ENCODE data around the gene MID2. TPM values are rescaled to one million over a fixed set of nuclear protein-coding genes. Genes with fewer than 3 reads are reported as not detected.
"Not testable (repeated sequence)": the region's sequence is repeated elsewhere in the genome, so short reads cannot be mapped to it uniquely, and the experiment has no call there.

The MID2 gene
- total and polyA plus RNA-seq, 5 experiments from 2014 or later = 5.8 to 20.5 (median 12.3) TPM

DNA sequence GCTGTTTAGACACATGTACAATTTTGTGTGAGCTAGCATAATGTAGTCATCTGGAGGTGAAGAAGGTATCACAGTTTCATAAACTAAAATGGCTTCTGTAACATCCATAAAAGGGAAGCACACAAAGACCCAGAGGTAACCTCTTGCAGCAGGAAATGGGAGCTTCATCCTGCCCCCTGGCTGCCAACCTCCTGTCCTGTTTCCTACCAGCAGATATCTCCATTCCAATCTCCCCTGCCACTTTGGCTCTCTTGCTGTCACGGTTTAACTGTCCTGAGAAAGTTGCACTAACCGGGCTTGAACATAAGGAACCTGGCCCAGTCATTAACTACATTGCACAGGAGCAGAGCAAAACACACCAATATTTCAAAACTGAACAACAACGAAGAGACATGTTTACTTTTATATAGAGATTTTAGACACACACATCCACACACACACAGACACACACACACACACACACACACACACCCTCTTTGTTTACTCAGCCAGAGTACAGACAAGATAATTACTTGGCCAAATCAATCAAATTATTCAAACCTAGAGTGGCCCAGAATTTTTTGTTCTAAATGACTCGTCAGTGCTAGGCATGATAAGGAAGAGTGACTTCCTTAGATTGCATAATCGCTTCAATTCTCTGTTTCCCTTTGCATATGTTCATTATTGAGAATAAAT is 24.2 kb downstream of the MID2 start:
- no peak overlapping the region for H3K27ac Mint-ChIP-seq
- H3K36me3 Mint-ChIP-seq = peaks cover 0 to 24% (median 12%) of the 10 kb centered on the region in 3 donors
- H3K4me1 Mint-ChIP-seq = peaks cover 3 to 9% (median 6%) of the 10 kb centered on the region in 4 donors
- no peak for ATAC-seq
- no peaks in the 10 kb centered on the region for H3K9me3 Mint-ChIP-seq
- POLR2A ChIA-PET = no interaction called here
- H3K27me3 Mint-ChIP-seq = no peaks in the 10 kb centered on the region
- H3K4me3 Mint-ChIP-seq = no peak overlapping the region
- DNase-seq = no peak

DNA sequence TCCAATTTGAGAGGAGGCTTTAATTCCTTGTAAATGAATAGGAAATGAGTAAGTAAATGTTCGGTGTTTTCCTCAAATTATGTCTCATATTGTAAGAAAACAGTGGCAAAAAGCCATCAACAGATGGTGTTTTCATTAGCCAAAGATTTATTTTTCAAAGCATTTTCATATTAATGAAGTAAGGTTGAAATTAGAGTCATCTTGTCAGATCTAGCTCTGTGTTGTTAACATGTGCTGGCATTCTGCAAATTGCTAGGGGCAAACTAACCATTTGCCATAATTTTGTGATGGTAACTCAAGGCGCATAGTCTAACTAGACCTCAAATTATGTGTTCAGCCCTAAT is 24.7 kb downstream of the MID2 start:
- Mint-ChIP-seq H3K27me3 (no peaks in the 10 kb centered on the region), H3K4me3 (no peak overlapping the region), H3K9me3 (no peaks in the 10 kb centered on the region), H3K4me1 (peaks cover 3 to 9% (median 6%) of the 10 kb centered on the region in 4 donors), H3K27ac (no peak overlapping the region), H3K36me3 (peaks cover 0 to 29% (median 12%) of the 10 kb centered on the region in 3 donors)
- DNase-seq (no peak), ATAC-seq (no peak)
- POLR2A ChIA-PET = no interaction called here

DNA sequence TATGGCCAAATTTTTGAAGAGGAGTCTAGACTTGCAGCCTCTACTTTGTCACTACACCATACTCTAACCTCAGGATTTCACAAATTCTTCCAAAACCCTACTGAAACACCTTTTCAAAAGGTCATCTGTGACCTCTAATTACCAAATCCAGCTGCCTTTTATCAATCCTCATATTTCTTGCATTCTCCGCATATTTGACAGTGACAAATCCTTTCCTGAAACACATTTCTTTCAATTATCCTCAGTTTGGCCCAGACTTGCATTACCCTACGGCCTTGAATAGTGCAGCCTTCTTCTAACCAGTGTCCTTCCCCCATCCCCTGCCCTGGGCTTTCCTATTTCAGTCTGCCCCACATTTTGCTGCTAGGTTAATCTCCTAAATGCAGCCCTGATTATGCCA is 25.5 kb downstream of the MID2 start:
- POLR2A ChIA-PET = no interaction called here
- H3K27me3 Mint-ChIP-seq = no peaks in the 10 kb centered on the region
- ATAC-seq (no peak), DNase-seq (no peak)
- H3K4me3 Mint-ChIP-seq = no peak overlapping the region
- H3K9me3 Mint-ChIP-seq = no peaks in the 10 kb centered on the region
- H3K4me1 Mint-ChIP-seq = peaks cover 3 to 9% (median 6%) of the 10 kb centered on the region in 4 donors
- peaks cover 0 to 36% (median 12%) of the 10 kb centered on the region in 3 donors for H3K36me3 Mint-ChIP-seq
- no peak overlapping the region for H3K27ac Mint-ChIP-seq

DNA sequence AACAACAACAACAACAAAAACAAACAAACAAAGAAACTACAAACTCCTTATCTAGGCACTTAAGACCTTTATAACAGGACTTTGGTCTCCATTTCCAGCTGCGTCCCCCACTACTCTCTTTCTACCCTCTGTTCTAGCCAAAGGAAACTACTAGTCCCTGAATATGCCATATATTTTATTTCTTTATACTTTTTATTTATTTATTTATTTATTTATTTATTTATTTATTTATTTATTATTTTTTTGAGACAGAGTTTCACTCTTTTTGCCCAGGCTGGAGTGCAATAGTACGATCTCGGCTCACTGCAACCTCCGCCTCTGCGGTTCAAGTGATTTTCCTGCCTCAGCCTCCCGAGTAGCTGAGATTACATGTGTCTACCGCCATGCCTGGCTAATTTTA is 26.0 kb downstream of the MID2 start:
- H3K36me3 Mint-ChIP-seq = peaks cover 0 to 41% (median 14%) of the 10 kb centered on the region in 3 donors
- POLR2A ChIA-PET = not testable (repeated sequence)

DNA sequence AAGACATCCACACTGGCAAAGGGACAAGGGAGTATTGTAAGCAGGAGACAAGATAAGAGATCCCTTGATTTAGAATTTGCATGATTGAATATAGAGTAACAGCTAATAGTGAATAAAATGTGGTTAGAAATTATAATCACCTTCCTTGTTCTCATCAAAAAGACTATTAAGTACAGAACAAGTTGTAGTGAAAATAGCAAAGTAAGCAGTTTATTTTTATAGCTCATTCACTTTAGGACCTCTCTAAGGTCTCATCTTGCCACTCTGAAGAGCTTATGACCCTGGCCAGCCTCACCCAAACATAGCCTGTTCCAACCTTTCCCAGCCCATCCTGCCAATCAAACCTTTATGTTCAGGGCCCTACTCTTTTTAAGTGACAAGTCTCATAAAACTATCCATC is 30.6 kb downstream of the MID2 start:
- ATAC-seq (no peak), DNase-seq (no peak)
- Mint-ChIP-seq H3K4me3 (no peak overlapping the region), H3K9me3 (no peaks in the 10 kb centered on the region), H3K27ac (no peak overlapping the region), H3K4me1 (peaks cover 0 to 7% (median under 1%) of the 10 kb centered on the region in 4 donors), H3K36me3 (peaks cover 0 to 80% (median 16%) of the 10 kb centered on the region in 3 donors), H3K27me3 (no peaks in the 10 kb centered on the region)
- POLR2A ChIA-PET = no interaction called here

More for the DNA sequence above, 26.0 kb downstream of the MID2 start:
- DNase-seq, H3K4me1 Mint-ChIP-seq, H3K27ac Mint-ChIP-seq, H3K9me3 Mint-ChIP-seq, H3K27me3 Mint-ChIP-seq, H3K4me3 Mint-ChIP-seq, ATAC-seq: not testable (repeated sequence)

DNA sequence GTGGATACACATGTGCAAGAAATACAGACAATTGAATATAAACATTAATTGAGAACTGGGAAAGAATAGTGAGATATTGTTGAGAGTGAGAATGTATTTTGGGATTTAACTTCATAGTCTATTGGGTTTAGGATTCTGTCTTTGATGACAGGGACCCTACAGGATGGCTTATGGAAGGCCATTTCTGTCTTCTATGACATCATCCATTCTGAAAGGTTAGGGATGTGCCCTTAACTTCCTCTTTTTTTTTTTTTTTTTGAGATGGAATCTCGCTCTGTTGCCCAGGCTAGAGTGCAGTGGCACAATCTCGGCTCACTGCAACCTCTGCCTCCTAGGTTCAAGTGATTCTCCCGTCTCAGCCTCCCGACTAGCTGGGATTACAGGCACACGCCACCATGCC is 31.4 kb downstream of the MID2 start:
- ATAC-seq, H3K4me1 Mint-ChIP-seq, H3K9me3 Mint-ChIP-seq, H3K4me3 Mint-ChIP-seq, H3K27me3 Mint-ChIP-seq, DNase-seq, H3K27ac Mint-ChIP-seq: not testable (repeated sequence)
- POLR2A ChIA-PET = interaction anchor here (0.5 kb wide), 1 partner anchor 9 kb away, joined by 3 read pairs; no protein-coding TSS in a partner anchor
- peaks cover 0 to 81% (median 14%) of the 10 kb centered on the region in 3 donors for H3K36me3 Mint-ChIP-seq

- DNase-seq (no peak), ATAC-seq (no peak)
- no peak overlapping the region for H3K4me3 Mint-ChIP-seq
- no peaks in the 10 kb centered on the region for H3K9me3 Mint-ChIP-seq
- POLR2A ChIA-PET = interaction anchor here (0.5 kb wide), 1 partner anchor 9 kb away, joined by 3 read pairs; no protein-coding TSS in a partner anchor
- H3K27me3 Mint-ChIP-seq = no peaks in the 10 kb centered on the region
- peaks cover 0 to 6% (median 1%) of the 10 kb centered on the region in 4 donors for H3K4me1 Mint-ChIP-seq
- no peak overlapping the region for H3K27ac Mint-ChIP-seq
- peaks cover 0 to 74% (median 10%) of the 10 kb centered on the region in 3 donors for H3K36me3 Mint-ChIP-seq
Observed at GRCh38 chrX:107857837-107858236, 32.2 kb downstream of the MID2 start.

GRCh38 chrX:107861056-107861455 is 35.4 kb downstream of the MID2 start:
- POLR2A ChIA-PET = no interaction called here
- no peaks in the 10 kb centered on the region for H3K27me3 Mint-ChIP-seq
- H3K9me3 Mint-ChIP-seq = no peaks in the 10 kb centered on the region
- no peak for DNase-seq
- H3K36me3 Mint-ChIP-seq = peaks cover 0 to 60% (median 5%) of the 10 kb centered on the region in 3 donors
- no peak overlapping the region for H3K27ac Mint-ChIP-seq
- no peak for ATAC-seq
- peaks cover 0 to 20% (median 5%) of the 10 kb centered on the region in 4 donors for H3K4me1 Mint-ChIP-seq
- no peak overlapping the region for H3K4me3 Mint-ChIP-seq

- H3K4me1 Mint-ChIP-seq = peaks cover 0 to 8% (median 6%) of the 10 kb centered on the region in 4 donors
- peaks cover 0 to 7% (median 0%) of the 10 kb centered on the region in 3 donors for H3K36me3 Mint-ChIP-seq
- DNase-seq (no peak), ATAC-seq (no peak)
- H3K4me3 Mint-ChIP-seq = no peak overlapping the region
- H3K27me3 Mint-ChIP-seq = no peaks in the 10 kb centered on the region
- POLR2A ChIA-PET = no interaction called here
- no peak overlapping the region for H3K27ac Mint-ChIP-seq
- H3K9me3 Mint-ChIP-seq = peaks cover 0 to 2% (median 0%) of the 10 kb centered on the region in 9 donors
Observed at GRCh38 chrX:107871136-107871535, 45.5 kb downstream of the MID2 start.

DNA sequence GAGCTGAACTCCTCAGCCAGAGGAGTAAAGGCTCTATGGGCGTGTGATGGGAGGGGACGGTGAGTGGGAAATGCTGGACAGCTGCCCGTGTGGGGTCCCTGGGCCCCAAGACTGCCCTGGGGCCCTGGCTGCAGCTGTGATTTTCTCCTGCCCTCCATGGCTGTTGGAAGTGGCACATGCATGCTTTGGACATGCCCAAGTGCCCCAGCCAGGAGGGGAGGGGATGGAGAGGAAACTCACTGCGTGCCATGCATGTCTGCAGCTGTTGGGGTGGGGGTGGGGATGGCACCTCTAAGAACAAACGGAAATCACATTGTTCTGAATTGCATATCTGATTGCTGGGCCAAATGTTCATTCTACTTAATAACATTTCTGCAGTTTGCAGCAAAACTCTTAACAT is 52.4 kb downstream of the MID2 start:
- DNase-seq = no peak
- Mint-ChIP-seq H3K27me3 (no peaks in the 10 kb centered on the region), H3K27ac (no peak overlapping the region), H3K36me3 (peaks cover 0 to 12% (median 6%) of the 10 kb centered on the region in 3 donors), H3K9me3 (peaks cover 0 to 1% (median 0%) of the 10 kb centered on the region in 9 donors), H3K4me1 (peaks cover 0 to 2% (median 0%) of the 10 kb centered on the region in 4 donors), H3K4me3 (no peak overlapping the region)
- no peak for ATAC-seq
- POLR2A ChIA-PET = no interaction called here

- H3K27ac Mint-ChIP-seq = no peak overlapping the region
- POLR2A ChIA-PET = no interaction called here
Observed at GRCh38 chrX:107880054-107880610, 54.5 kb downstream of the MID2 start.

DNA sequence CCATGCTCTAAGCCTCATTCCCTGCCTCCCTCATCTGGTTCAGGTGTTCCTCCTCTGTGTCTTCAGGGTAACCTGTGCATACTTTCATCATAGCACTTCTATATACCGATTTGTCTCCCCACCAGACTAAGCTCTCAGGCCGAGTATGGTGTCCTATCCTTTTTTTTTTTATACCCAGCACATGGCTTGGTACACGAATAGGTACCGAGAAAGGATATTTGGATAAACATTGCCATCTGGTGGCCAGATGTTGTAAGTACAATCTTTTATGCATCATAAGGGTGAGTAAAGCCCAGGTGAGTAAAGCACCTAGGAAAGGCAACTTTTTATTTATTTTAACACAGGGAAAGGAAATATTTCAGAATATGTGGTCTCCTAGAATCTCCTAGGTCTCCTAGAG is 68.4 kb downstream of the MID2 start:
- DNase-seq (peak in 7 of 10 donors; percentile 5 to 67 (median 32)), ATAC-seq (peak; percentile 70 to 72)
- H3K9me3 Mint-ChIP-seq = peaks cover 0 to 11% (median 2%) of the 10 kb centered on the region in 9 donors
- peaks cover 3 to 12% (median 3%) of the 10 kb centered on the region in 3 donors for H3K36me3 Mint-ChIP-seq
- POLR2A ChIA-PET = interaction anchor here (0.6 kb wide), 1 partner anchor 221 kb away, joined by 7 read pairs; no protein-coding TSS in a partner anchor
- no peak overlapping the region for H3K27ac Mint-ChIP-seq
- peaks cover 0 to 2% (median 0%) of the 10 kb centered on the region in 5 donors for H3K27me3 Mint-ChIP-seq
- H3K4me3 Mint-ChIP-seq = no peak overlapping the region
- peaks cover 0 to 9% (median 5%) of the 10 kb centered on the region in 4 donors for H3K4me1 Mint-ChIP-seq

More at GRCh38 chrX:107880054-107880610, 54.5 kb downstream of the MID2 start:
- ATAC-seq (no peak), DNase-seq (no peak)
- Mint-ChIP-seq H3K27me3 (no peaks in the 10 kb centered on the region), H3K4me1 (peaks cover 0 to 2% (median 0%) of the 10 kb centered on the region in 4 donors), H3K4me3 (no peak overlapping the region), H3K36me3 (peaks cover 0 to 14% (median 6%) of the 10 kb centered on the region in 3 donors), H3K9me3 (no peaks in the 10 kb centered on the region)

- Mint-ChIP-seq H3K27me3 (no peaks in the 10 kb centered on the region), H3K4me1 (peaks cover 0 to 3% (median 0%) of the 10 kb centered on the region in 4 donors), H3K4me3 (no peak overlapping the region), H3K36me3 (peaks cover 0 to 45% (median 16%) of the 10 kb centered on the region in 3 donors), H3K9me3 (peaks cover 0 to 2% (median 0%) of the 10 kb centered on the region in 9 donors), H3K27ac (no peak overlapping the region)
- POLR2A ChIA-PET = no interaction called here
- ATAC-seq (no peak), DNase-seq (no peak)
Observed at GRCh38 chrX:107902721-107903120, 77.1 kb downstream of the MID2 start.
